HG03159 (cell line): ENCODE data around the gene ADARB2.
"Not testable (repeated sequence)": the region's sequence is repeated elsewhere in the genome, so short reads cannot be mapped to it uniquely, and the experiment has no call there.

Source experiments
- ATAC-seq: cut with Tn5 transposase; IDR thresholded peaks from one replicate; pipeline ENCODE4 v1.9.1; 2021; ENCODE audit warnings: mild to moderate bottlenecking, moderate library complexity; ENCODE audit not compliant: unreplicated experiment

The ADARB2 gene

DNA sequence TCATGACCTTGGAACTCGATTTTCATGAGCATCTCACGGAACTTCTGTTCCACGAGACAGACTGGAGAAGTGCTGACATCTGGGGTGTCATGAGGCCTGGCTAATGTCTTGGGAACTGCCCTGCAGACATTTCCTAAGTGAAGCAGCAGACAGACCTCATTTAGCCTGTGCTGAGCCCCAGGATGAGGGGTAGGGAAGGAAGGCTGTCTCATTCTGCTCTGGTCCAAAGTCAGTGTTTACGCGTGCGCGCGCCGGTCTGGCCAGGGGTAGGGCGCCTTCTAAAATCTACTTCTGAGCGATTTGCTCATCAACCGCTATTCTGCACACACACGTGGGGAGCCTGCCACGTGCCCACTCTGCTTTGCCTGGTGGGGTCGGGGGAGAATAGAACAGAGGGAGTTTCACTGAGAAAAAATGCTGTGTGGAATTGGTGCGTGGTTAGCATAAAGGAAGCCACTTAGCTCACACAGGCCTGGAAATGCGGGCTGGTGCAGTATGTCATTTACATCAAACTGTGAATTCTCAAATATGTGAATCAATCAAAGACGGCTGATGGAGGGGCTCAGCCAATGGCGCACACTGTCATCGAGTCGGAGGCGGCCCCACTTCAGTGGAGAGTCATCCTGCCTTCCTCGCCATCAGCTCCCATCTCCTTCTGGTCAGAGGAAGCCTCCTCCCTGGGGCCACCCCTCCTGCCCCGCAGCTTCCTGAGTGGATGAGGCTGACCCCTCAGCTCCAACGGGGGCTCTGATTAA is 335.1 kb downstream of the ADARB2 start:
- no peak for ATAC-seq

DNA sequence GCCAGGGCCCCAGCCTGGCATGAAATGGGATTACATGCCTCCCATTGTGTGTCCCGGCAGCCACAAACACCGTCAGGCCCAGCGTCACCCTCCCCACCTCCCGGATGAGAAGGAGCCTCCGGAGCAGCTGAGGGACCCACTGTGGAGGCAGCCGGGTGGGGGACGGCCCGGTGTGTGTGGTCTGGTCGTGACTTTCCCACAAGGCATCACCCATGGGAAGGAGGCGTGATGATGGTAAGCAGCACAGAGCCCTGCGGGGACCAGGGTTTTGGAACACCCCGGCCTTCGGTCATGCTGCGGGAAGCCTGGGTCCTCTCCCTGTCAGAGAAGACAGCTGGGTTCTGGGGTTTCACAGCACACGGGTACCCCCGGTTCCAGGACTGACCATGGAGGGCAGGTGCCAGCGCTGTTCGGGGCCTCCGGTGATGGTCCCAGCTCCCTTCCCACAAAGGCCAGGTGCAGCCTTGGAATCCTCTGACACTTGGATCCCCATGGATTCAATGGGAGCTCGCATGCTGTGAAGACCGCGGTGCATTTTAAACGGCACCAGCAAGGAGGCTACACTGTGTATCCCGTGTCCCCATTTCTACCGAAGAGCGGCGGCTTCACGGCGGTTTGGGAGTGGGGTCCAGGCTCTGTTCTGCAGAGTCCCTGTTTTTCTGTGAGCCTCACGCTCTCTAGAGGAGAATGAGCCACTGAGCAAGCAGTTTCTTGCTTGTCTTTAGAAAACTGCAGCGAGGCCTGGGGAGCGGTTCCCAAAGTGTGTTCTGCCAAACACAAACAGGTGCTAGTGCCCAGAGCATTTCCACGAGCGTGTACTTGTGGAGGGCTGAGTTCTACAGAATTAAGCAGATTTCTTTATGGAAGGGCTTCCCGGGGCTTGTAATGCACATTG is 336.0 kb downstream of the ADARB2 start:
- no peak for ATAC-seq

DNA sequence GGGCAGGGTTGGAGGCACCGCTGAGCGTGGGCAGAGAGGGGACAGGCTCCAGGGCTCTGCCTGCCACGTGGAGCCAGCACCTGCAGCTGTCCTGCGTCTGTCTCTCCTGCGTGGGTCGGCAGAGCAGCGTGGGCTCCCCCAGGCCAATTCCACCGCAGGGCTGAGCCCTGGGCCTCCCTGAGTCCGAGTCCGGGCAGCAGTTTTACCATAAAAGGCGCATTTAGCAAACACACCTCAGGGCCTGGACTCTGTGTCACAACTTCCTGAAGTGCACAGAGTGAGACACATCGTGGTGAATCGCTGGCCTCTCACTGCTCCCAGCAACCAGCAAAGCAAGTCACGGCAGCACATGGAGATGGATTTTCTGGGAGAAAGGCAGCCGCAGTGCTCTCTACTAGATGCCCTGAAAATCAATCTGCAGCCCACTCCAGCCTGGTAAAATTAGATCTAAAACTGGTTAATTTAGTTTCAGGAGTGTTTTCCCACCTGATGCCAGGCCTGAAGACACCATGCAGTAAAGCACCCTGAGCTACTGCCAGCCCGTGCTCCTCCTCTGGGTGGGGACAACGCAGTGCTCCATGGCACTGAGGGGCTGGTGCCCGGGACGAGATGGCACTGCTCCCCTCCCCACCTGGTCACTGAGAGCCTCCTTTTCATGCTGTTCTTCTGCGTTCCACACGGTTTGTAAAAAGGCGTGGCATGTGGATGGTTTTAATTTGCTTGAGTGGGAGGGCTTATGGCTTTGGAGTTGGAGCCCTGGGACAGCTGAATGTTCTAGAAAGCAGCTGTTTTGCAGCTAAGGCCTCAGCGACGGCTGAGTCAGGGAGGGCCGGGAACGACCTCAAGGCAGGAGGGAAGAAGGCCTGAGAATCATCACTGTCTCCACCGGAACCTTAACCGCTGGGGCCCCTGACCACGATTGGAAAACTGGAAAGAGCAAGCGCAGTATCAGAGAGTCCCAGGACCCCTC is 336.9 kb downstream of the ADARB2 start:
- ATAC-seq: no peak

DNA sequence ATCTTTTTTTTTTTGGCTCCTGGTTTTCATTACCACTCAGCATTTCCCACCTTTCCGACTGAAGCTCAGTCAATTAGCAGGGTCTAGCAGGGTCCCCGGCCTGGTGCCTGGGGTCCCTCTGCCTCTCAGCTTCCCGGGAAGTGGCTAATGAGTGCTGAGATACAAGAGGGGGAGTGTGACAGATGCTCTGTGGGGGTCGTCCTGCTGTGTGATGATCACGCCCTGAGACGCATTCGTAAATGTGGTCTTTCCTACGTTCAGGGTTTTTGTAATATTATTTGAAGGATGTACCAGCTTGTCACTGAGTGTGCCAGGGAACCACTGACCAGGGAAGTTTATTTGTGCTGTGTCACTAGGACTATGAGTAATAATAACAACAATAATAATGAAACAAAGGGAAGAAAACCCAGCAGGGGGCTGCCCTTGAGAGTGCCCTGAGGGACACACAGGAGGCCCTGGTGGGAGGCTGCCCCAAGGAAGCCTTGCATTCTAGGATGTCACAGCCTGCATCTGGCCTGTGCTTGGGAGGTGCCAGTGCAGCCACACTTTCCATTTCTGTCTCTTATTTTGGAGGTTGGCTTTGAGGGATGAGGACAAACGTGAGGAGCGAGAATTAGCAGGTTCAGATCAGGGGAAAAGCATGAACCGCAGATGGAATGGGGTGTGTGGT is 337.8 kb downstream of the ADARB2 start:
- no peak for ATAC-seq

DNA sequence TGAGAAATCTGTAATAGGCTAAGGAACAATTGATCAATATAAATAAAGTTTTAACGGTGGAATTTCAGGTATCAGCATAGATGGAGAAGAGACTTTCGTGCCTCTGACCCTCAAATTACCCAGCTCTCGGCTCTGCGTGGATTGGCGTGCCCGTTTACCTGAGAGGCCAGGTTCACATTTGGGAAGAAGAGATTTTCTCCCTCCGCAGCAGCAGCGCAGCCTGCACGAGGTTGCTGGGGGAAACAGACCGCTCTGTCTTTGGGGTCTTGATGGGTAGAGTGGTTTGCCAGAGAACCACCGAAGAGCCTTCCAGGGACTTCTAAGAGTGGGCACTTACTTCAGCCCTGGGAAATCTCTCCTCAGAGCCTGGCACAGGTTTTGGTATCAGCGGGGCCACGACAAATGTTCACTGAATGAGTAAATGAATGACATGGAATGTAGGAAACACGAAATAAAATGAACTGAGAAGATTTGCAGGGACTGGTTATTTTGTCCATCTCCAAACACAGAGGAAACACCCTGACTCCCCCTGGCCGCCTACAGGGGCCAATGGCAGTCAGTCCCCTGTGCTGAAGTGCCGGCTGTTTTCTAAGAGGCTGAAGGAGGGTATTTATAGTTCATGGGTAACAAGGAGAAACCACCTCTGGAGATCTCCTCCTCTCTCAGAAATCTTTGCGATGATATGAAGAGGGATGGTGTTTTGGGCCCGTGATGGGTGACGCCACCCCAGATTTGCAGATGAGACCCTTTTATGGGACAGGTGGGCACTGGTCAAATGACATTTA is 338.5 kb downstream of the ADARB2 start:
- no peak for ATAC-seq

DNA sequence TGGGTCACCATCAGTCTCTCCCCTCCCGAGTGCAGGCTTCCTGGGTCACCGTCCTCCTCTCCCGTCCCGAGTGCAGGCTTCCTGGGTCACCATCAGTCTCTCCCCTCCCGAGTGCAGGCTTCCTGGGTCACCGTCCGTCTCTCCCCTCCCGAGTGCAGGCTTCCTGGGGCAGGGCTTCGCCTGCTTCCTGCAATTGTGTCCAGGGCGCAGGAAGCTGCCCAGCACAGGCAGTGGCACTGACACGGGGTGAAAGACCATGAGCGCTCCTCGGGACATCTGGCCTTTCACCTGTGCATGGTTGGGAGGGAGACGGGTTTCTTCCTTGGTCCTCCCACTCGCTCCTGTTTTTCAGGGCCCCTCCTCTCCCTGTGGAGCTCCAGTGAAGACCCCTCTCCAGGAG is 339.2 kb downstream of the ADARB2 start:
- not testable (repeated sequence) for ATAC-seq

DNA sequence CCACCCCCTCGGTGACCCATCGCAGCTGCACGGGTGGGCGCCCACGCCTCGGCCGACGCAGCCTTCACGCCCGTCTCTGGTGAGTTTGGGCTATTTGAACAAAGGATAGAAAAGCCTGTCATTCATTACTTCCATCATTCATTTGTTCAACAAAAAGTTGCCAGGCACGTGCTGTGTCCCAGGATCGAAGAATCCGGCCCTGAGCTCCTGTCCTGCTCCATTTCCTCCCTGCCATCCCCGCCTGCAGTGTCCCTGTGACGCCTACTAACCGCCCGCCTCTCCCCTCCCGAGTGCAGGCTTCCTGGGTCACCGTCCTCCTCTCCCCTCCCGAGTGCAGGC is 341.1 kb downstream of the ADARB2 start:
- no peak for ATAC-seq

DNA sequence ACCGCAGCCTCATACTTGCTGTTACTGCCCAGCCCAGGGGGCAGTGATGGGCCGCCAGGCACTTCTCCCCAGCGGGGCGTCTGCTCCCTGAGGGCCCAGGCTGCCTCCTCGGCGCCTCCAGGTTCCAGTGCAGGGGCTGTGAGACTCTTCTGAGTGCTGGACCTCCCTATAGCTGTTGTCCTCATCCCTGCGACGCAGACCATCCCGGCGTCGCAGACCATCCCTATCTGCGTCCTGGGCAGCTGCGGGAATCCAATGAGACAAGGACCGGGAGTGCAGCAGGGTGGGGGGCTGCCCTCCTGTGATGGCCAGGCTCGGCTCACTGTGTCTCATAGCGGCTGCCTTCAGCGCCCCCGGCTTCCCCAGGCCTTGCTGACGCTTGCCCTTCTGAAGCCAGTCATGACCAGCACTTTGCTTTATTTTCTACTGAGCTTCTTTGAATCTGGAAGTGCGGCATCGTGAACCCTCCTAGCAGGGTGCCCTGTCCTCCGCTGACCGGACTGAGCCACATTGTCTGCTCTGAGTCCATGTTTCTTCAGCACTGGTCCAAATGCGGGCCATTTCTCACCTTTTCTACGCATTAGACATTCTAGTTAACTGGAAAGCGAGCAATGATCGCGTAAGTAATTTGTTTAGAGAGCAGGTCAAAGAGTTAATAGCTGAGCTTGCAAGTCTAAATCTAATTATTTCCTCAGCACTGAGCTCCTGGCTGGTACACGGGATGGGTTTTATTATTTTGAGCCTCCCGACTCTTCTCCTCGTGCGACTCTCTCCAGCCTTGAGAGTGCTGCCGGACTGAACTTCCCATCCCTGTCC is 341.6 kb downstream of the ADARB2 start:
- ATAC-seq: no peak

DNA sequence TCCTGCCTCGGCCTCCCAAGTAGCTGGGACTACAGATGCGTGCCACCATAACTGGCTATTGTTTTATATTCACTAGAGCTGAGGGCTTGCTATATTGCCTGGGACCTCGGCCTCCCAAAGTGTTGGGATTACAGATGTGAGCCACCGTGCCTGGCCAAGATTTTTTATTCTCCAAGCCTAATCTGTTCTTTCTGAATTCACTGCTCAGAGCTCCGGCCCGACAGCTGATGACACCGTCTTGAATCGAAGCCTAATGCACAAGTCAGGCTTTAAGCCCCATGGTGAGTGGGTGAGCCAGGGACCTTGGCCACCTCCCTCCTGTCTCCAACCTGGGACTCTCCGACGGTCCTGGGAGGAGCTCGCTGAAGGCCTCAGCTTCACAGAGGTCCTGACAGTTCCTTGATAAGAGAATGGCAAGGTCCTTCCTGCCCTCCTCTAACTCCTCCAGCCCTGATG is 342.3 kb downstream of the ADARB2 start:
- ATAC-seq: no peak

DNA sequence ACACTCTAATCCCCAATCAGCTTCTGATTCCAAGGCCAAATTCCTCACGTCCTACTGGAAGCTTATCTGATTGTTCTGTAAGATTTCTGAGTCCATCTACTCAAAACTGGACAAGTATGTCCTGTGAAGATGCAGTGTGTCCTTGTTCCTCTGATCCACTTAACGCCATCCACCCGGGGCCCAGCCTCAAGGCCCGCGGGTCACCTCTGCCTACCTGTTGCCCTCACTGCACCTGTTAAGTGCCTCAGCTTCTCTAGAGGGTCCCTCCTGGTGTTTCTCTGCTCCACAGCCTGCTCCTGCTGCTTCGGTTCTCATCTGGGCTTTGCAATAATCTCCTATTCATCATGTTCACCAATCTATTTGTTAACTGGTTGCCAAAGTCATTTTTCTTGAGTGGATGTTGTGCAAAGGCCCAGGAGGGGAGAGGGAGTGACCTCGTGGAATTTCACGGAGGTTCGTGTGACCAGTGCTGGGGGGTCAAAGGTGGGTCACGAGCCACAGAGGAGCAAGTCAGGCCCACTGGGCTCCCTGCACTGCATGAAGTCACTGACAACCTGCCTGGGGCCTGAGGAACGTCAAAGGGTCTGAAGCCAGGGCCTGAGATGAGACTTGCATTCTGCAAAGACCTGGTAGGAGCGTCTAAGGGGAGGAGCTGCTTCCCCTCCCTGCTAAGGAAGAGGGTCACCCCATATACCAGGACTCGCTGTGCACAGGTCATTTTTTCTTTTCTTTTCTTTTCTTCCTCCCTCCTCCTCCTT is 343.0 kb downstream of the ADARB2 start:
- no peak for ATAC-seq

DNA sequence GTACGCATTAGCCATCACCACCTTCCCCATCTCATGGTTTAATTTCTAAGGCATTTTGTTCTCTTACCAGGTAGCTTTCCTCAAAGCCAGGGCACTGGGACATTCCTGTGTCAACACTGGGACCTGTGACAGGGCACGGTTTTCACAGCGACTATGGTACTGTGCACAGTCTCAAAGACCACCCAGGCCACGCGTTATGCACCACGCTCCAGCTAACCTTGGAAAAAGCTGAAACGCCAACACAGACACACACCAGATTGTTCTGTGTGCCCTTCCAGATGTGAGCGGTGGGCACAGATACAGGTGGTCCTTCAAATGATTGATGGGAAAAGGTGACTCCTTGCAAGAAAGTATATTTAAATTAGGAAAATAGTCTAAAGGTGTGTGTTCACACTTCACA is 343.8 kb downstream of the ADARB2 start:
- no peak for ATAC-seq

DNA sequence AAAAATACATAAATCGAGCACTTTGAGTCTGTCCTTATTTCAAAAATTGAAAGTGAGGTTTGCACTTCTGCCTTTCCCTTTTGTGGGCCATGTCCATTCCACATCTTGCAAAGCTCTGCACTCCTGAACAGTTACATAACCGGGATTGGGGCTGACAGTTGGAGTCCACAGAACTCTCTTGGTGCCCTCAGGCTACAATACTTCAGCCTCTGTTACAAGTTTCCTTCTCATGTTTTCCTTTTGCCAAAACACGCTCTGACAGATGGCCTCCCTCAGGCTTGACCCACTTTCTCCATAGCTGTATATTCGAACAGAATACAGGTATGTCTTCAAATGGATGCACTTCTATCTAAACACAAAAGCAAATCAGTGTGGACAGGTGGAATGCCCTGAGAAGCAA is 345.2 kb downstream of the ADARB2 start:
- no peak for ATAC-seq

DNA sequence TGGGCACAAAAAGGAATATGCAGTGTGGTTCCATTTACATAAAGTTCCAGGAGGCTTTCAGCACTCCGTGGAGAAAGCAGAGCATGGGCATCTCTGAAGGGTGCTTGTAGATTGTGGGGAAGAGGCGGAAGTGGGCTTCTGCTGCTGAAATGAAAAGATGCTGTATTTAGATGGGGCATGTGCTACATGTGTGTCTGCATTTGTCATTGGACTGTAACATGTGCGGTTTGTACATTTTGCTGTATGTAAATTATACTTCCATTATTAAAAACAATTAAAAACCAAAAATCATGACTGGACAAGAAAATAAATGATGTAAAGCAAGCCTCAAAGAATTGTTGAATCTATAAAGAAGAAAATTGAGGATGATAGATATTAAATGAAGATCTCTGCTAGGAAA is 347.1 kb downstream of the ADARB2 start:
- no peak for ATAC-seq

DNA sequence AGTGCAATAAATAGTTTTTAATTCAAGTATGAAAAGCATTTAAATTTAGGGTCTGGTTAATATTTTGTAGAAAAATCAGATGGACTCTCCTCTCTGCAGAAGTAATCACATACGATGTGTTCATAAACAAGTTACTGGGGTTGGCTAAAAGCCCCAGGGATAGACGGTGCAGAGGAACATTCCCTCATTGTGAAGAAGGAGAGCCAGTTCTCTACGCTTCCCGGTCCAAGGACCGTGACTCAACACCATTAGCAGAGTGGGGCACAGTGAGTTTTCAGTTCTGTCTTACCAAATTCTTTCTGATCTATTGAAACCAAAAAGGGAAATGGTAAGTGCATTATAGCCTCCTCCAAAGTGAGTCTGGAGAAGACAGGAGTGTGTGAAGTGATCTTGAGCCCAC is 353.3 kb downstream of the ADARB2 start:
- no peak for ATAC-seq

DNA sequence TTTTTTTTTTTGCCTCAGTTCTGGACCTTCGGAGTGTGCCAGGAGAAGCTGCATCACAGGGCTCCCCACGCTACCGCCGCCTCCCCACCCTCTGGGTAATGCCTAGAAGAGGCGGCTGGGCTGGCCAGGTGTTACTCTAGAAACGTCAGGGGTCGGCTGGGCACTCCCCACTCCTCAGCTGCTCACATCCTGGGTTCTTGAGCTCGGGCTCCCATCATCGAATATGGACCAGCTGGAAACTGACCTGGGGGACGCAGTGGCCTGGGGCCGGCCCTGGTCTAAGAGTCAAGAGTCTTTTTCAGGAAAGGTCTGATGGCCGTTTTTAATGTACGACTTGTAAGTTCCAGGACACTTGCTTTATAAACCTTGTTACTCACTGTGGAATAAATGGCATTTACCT is 354.6 kb downstream of the ADARB2 start:
- ATAC-seq: no peak

DNA sequence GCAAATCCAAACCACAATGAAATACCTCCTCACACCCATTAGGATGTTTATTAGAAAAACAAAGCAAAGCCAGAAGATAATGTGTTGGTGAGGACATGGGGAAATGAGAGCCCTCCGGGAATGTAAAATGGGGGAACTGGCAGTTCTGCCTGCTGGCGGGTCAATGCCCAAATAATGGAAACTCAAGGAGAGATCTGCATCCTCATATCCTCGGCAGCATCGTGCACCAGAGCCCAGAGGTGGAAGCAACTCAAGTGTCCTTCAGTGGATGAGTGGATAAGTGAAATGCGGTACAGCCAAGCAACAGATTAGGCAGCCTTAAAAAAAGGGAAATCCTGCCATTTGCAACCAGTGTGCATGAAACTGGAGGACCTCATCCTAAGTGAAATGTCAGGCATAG is 356.0 kb downstream of the ADARB2 start:
- no peak for ATAC-seq

DNA sequence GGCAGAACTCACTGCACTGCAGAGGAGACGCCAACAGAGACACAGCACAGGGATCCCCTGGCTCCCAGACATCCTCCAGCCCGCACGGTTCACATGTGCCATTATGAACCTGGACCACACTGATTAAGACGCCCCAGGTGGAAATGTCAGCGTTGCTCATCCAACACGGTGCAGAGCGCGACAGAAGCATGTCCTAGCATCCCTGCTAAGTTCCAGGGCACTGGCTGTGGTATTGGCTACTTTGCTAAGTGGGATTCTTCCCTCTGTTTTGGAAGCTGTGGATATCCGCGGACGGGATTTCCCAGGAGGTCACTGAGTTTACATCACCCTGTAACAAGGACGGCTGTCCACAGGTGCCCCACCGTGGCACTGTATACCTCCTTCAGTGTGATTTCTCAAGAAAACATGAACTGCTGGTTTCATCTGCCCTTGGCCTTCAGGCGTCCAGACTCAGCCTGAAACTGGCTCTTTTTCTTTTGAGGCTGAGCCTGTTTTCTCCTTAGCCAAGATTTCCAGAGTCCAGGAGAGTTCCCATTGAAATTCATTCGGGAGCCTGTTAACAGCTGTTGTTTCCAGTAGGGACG is 357.1 kb downstream of the ADARB2 start:
- no peak for ATAC-seq

DNA sequence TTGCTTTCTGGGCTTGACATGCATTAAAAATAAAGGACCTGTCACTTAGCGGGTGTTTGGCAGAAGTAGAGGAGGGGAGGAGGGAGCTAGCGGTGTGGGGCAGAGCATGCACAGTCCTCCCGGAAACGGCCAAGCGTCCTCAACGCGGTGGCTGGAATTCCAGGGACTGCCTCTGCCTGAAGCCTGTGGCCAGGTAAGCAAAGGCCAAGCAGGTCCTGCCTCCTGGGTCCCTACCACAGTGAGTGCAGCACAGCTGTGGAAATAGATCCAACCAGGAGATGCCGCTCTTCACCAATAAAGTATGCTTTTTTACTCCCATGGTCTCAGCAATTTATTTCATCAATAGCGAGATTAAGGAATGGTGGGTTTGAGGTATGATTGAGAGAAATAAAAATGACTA is 357.7 kb downstream of the ADARB2 start:
- no peak for ATAC-seq
